ENCODE measurements around the gene PLA2G2C. TPM values are rescaled to one million over a fixed set of nuclear protein-coding genes. Genes with fewer than 3 reads are reported as not detected.

PLA2G2C gene
- total and polyA plus RNA-seq, 2 donors (not counting 3 experiments of a cell fraction or from before 2014, with no cell fraction given) = not detected

DNA sequence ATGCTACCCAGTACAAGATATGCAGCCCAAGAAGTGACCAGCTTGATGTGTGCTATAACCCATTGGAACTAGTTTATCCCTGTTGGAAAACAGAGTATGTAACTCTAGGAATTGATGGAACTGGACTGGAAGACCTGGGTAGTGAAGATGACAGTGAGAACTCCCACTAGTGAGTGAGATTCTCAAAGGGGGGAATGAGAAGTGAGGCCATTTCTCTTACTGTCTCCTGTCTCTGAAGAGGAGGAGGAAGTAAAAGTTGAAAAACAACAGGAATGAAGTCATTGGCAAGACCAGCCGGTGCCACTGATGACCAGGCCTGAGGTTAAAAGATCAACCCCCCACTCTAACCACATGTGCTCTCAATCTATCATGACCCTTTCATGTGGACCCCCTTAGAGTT lies 26.3 kb downstream of the PLA2G2C start:
- TF ChIP-seq, protein P1, sequence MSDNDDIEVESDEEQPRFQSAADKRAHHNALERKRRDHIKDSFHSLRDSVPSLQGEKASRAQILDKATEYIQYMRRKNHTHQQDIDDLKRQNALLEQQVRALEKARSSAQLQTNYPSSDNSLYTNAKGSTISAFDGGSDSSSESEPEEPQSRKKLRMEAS (IDR thresholded peaks at IDR 0.05; ENCODE audit: insufficient read depth, insufficient read length) = no peak
- TF ChIP-seq POLR2AphosphoS5 (IDR thresholded peaks at IDR 0.05; ENCODE audit: insufficient read depth, low read depth, low read length) (no peak), GATA2 (IDR thresholded peaks at IDR 0.05; ENCODE audit: insufficient read depth, insufficient read length, low read depth, low read length) (no peak), JUN (IDR thresholded peaks at IDR 0.05; ENCODE audit: borderline replicate concordance, insufficient read depth, insufficient read length, low read depth) (no peak)
- TF ChIP-seq, protein P2, sequence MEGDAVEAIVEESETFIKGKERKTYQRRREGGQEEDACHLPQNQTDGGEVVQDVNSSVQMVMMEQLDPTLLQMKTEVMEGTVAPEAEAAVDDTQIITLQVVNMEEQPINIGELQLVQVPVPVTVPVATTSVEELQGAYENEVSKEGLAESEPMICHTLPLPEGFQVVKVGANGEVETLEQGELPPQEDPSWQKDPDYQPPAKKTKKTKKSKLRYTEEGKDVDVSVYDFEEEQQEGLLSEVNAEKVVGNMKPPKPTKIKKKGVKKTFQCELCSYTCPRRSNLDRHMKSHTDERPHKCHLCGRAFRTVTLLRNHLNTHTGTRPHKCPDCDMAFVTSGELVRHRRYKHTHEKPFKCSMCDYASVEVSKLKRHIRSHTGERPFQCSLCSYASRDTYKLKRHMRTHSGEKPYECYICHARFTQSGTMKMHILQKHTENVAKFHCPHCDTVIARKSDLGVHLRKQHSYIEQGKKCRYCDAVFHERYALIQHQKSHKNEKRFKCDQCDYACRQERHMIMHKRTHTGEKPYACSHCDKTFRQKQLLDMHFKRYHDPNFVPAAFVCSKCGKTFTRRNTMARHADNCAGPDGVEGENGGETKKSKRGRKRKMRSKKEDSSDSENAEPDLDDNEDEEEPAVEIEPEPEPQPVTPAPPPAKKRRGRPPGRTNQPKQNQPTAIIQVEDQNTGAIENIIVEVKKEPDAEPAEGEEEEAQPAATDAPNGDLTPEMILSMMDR (IDR thresholded peaks at IDR 0.05; ENCODE audit: extremely low read depth in 1 of 2, insufficient read depth in 1 of 2, low read depth in 1 of 2, low read length in 2 of 2) = no peak
- Histone ChIP-seq H3K27ac (ENCODE audit: insufficient read depth, low read depth, low read length) (no peak overlapping the region), H3K9me1 (replicated peaks; ENCODE audit: control insufficient read depth, extremely low read depth, insufficient read depth, low read length) (no peaks in the 10 kb centered on the region), H3K4me2 (ENCODE audit: insufficient read depth, low read length) (no peak overlapping the region), H3K4me1 (ENCODE audit: control insufficient read depth, extremely low read depth, insufficient read depth, low read length) (no peaks in the 10 kb centered on the region), H3K79me2 (ENCODE audit: control insufficient read depth, insufficient read depth, low read length) (no peaks in the 10 kb centered on the region), H3K9ac (replicated peaks; ENCODE audit: extremely low read depth, insufficient read depth, low read length) (no peak overlapping the region), H3K27me3 (ENCODE audit: control insufficient read depth in 2 of 2, insufficient read depth in 2 of 2, low read length in 2 of 2) (no peaks in the 10 kb centered on the region), H3K36me3 (ENCODE audit: control insufficient read depth in 2 of 2, extremely low read depth in 1 of 2, insufficient read depth in 2 of 2, low read length in 2 of 2) (no peaks in the 10 kb centered on the region), H4K20me1 (replicated peaks; ENCODE audit: control insufficient read depth, extremely low read depth, insufficient read depth, low read length) (no peaks in the 10 kb centered on the region), H2AFZ (ENCODE audit: low read depth, low read length) (no peak overlapping the region), H3K4me3 (replicated peaks in 1 of 3; ENCODE audit: insufficient read depth in 1 of 3, low read depth in 1 of 3, low read length in 3 of 3) (no peak overlapping the region), H3K9me3 (replicated peaks; ENCODE audit: control insufficient read depth, insufficient read depth, low read length) (no peaks in the 10 kb centered on the region)
- no TSS peak for BruUV-seq (replicated peaks)
- FAIRE-seq (no peak), DNase-seq (ENCODE audit: low read depth, low spot score) (no peak)
- ChIA-PET POLR2A (no interaction called here), CTCF (no interaction called here)
- dilution Hi-C loops (cut with MboI; ENCODE audit: extremely low pct_ligation_motif_present, low sequenced_read_pairs) (no loop called here), intact Hi-C loops (cut with micrococcal nuclease) (no loop called here)

Measured in endothelial cell of umbilical vein (primary cell).